GM23338 (cell line): ENCODE data around the gene FLNA. TPM values are rescaled to one million over a fixed set of nuclear protein-coding genes. Genes with fewer than 3 reads are reported as not detected.
A peak's percentile ranks its signal among the peaks of the same experiment; 100 is the strongest.
"Not testable (repeated sequence)": the region's sequence is repeated elsewhere in the genome, so short reads cannot be mapped to it uniquely, and the experiment has no call there.

ENCODE experiments used
- ATAC-seq: fragments of 200-7000 bp; cut with Tn5 transposase; 3 replicates; pipeline ENCODE4 v1.9.1; 2020
- DNase-seq: peaks from one replicate; pipeline ENCODE4 v3.0.0-alpha.2; 2015; ENCODE audit warnings: low spot score
- H2AFZ ChIP-seq: fragments of 200-600 bp; sonication (generic); 2 replicates; pipeline ENCODE4 v1.8.0; 2016; ENCODE audit warnings: antibody characterized with exemption, mild to moderate bottlenecking, moderate library complexity
- H3F3A ChIP-seq: fragments of 200-600 bp; sonication (generic); replicated peaks from 2 replicates; pipeline ENCODE4 v1.8.0; 2017; ENCODE audit warnings: antibody characterized with exemption, mixed run types, low read depth
- H3K27ac ChIP-seq: fragments of 200-600 bp; sonication (generic); 2 replicates; pipeline ENCODE4 v1.6.1; 2016; ENCODE audit warnings: low read depth
- H3K27me3 ChIP-seq: fragments of 200-600 bp; sonication (generic); 2 replicates; pipeline ENCODE4 v1.8.0; 2016; ENCODE audit warnings: mild to moderate bottlenecking, mixed run types, moderate library complexity; ENCODE audit not compliant: insufficient read depth
- H3K36me3 ChIP-seq: fragments of 200-600 bp; sonication (generic); 2 replicates; pipeline ENCODE4 v1.8.0; 2016; ENCODE audit warnings: mild to moderate bottlenecking; ENCODE audit not compliant: insufficient read depth
- H3K4me1 ChIP-seq: fragments of 200-600 bp; sonication (generic); 2 replicates; pipeline ENCODE4 v1.8.0; 2016; ENCODE audit warnings: mild to moderate bottlenecking, moderate library complexity; ENCODE audit not compliant: insufficient read depth
- H3K4me2 ChIP-seq: fragments of 200-600 bp; sonication (generic); 2 replicates; pipeline ENCODE4 v1.7.1; 2017; ENCODE audit warnings: mixed run types
- H3K4me3 ChIP-seq: fragments of 200-600 bp; sonication (generic); 2 replicates; pipeline ENCODE4 v1.6.1; 2016; ENCODE audit warnings: mixed run types
- H3K79me2 ChIP-seq: fragments of 200-600 bp; sonication (generic); replicated peaks from 2 replicates; pipeline ENCODE4 v1.8.0; 2017; ENCODE audit warnings: mild to moderate bottlenecking; ENCODE audit not compliant: insufficient read depth
- H3K9me2 ChIP-seq: fragments of 200-600 bp; sonication (generic); 2 replicates; pipeline ENCODE4 v1.8.0; 2017; ENCODE audit not compliant: insufficient read depth
- H4K20me1 ChIP-seq: fragments of 200-600 bp; sonication (generic); replicated peaks from 2 replicates; pipeline ENCODE4 v1.8.0; 2017; ENCODE audit warnings: mild to moderate bottlenecking; ENCODE audit not compliant: insufficient read depth
- H3K27ac Mint-ChIP-seq: 2 replicates; pipeline ENCODE4 v1.8.0; 2020; ENCODE audit warnings: inconsistent platforms, mild to moderate bottlenecking, moderate library complexity, mixed read lengths
- H3K27me3 Mint-ChIP-seq: 3 replicates; pipeline ENCODE4 v1.8.0; 2022; ENCODE audit warnings: low read depth, mild to moderate bottlenecking, moderate library complexity, mixed read lengths, inconsistent platforms; ENCODE audit not compliant: insufficient read depth, poor library complexity
- H3K36me3 Mint-ChIP-seq: 3 replicates; pipeline ENCODE4 v1.8.0; 2021; ENCODE audit warnings: low read depth, mild to moderate bottlenecking, inconsistent platforms, moderate library complexity, mixed read lengths
- H3K4me1 Mint-ChIP-seq: 3 replicates; pipeline ENCODE4 v1.8.0; 2020; ENCODE audit warnings: mild to moderate bottlenecking, inconsistent platforms, mixed read lengths
- H3K4me3 Mint-ChIP-seq: 3 replicates; pipeline ENCODE4 v1.8.0; 2021; ENCODE audit warnings: moderate library complexity, mild to moderate bottlenecking, inconsistent platforms, mixed read lengths
- H3K9me3 Mint-ChIP-seq: 3 replicates; pipeline ENCODE4 v1.8.0; 2020; ENCODE audit warnings: moderate library complexity, mild to moderate bottlenecking, inconsistent platforms, mixed read lengths
- polyA plus RNA-seq: library from polyadenylated mRNA; unstranded; fragments of >200 nt; fragmentation: Nextera tagmentation; extraction: Ambion mirVana; gene quantifications from 2 replicates; pipeline ENCODE4 v1.2.1, GENCODE V29; 2016
- total RNA-seq: library from RNA; depleted of rRNA; stranded (reverse); fragments of >200 nt; shearing (Covaris generic); gene quantifications from 2 replicates; pipeline ENCODE4 v1.2.3, GENCODE V29; 2014
- TF ChIP-seq, protein P1 (sequence below): IDR thresholded peaks from 2 replicates; pipeline ENCODE4 v1.6.1; 2016; ENCODE audit warnings: antibody characterized with exemption

FLNA gene
- total and polyA plus RNA-seq, 2 experiments from 2014 or later: 579 to 1,445 TPM

DNA sequence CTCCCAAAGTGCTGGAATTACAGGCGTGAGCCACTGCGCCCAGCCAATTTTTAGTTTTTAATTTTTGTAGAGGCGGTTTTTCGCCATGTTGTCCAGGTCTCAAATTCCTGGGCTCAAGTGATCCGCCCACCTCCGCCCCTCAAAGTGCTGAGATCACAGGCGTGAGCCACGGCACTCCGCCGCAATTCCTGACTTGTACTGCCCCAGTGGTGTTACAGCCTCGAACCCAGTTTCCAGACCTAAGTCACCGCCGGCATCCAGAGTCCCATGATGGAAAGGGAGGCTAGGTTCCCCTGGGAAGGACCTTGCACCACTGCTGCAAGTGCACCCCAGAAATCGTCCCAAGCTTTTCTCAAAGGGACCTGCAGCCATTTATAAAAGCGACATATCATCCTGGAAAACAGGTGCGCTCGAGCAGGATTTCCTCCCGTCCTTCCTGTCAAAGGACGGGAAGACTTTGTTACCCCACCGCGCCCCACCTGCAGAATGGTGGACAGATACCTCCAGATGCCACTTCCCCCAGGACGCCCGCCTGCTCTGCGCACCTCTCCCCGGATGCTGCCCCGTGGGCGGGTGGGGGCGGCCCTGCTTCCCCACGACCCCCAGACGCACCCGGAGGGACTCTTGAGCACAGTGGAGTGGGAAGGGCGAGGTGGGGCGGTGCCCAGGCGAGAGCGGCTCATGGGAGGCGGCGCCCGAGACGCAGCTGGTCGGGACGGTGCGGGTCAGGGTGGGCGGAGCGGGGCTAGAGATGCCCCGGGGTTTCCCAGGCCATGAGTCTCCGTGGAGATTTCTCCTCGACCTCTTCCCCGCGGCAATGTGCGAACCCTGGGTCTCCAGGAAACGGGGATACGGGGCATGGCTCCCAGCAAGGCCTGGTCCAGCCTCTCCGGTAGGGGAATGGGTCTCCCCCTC, 22.8 kb upstream of the FLNA start (continued):
- TF ChIP-seq, protein P1, sequence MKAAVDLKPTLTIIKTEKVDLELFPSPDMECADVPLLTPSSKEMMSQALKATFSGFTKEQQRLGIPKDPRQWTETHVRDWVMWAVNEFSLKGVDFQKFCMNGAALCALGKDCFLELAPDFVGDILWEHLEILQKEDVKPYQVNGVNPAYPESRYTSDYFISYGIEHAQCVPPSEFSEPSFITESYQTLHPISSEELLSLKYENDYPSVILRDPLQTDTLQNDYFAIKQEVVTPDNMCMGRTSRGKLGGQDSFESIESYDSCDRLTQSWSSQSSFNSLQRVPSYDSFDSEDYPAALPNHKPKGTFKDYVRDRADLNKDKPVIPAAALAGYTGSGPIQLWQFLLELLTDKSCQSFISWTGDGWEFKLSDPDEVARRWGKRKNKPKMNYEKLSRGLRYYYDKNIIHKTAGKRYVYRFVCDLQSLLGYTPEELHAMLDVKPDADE: no peak

GRCh38 chrX:154396363-154396762, 21.9 kb upstream of the FLNA start:
- not testable (repeated sequence) for H3K27me3 ChIP-seq, H3K27ac Mint-ChIP-seq, H3K9me3 Mint-ChIP-seq, H3K36me3 ChIP-seq, ATAC-seq, H3K4me2 ChIP-seq, H3K4me1 ChIP-seq, H4K20me1 ChIP-seq, H3K9me2 ChIP-seq, DNase-seq, H2AFZ ChIP-seq, H3K27ac ChIP-seq
- Mint-ChIP-seq H3K36me3 (peaks cover 34% of the 10 kb centered on the region), H3K27me3 (peaks cover 28% of the 10 kb centered on the region), H3K4me1 (peaks cover 13% of the 10 kb centered on the region; the same call in 2 of the 3 replicates), H3K4me3 (peak overlapping the region; percentile 100; the same call in 1 of the 3 replicates)
- H3K4me3 ChIP-seq: peak overlapping the region; percentile 85; the same call in 1 of the 2 replicates
- peaks cover 17% of the 10 kb centered on the region for H3K79me2 ChIP-seq
- H3F3A ChIP-seq: peaks cover 21% of the 10 kb centered on the region

DNA sequence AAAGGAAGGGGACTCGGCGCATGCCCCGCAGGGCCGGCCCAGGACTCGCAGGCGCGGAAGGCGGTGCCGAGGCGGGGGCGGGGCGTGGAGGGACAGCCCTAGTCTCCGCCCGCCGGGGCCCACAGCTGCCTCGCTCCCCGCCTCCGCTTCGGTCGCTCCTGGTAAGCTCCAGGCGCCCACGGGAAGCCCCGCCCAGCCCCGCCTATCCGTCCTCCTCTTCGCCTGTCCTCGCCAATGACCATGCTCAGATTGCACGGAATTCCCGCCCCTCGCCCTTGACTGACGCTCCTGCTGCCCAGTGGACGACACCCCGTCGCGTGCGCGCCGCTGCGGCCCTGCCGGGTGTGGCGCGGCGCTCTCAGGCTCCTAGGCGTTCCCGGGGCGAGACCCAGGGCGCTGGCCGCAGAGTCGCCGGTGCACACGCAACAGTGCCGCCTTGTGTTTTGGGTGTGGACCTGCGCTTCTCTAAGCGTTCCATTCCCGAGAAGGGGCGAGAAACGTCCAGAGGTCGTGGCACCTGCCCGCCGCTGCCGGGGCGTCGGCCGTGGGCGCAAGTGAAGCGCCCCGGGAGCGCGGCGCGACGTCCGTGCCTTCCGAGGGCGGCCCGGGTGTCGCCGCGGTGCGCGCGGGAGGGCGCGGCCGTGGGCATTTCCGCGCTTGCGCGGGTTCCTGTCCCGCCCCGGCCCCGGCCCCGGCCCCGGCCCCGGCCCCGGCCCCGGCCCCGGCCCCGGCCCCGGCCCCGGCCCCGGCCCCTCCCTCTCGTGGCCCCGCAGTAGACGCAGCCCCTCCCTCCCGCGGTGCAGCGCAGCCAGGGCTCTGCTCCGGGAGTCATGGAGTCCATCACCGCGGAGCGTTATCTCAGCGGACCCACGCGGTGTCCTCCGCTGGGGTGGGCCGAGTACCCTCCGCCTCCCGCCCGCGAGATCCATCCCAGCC, 15.6 kb upstream of the FLNA start:
- H3K79me2 ChIP-seq, H3K9me2 ChIP-seq, DNase-seq, H2AFZ ChIP-seq, H3K4me2 ChIP-seq, H3F3A ChIP-seq, H4K20me1 ChIP-seq, H3K4me3 ChIP-seq, H3K36me3 Mint-ChIP-seq, H3K36me3 ChIP-seq, H3K4me1 Mint-ChIP-seq, H3K27me3 ChIP-seq, H3K4me3 Mint-ChIP-seq, H3K27ac ChIP-seq, H3K9me3 Mint-ChIP-seq, H3K27me3 Mint-ChIP-seq, H3K4me1 ChIP-seq, H3K27ac Mint-ChIP-seq: not testable (repeated sequence)
- peak; percentile 70 for ATAC-seq

DNA sequence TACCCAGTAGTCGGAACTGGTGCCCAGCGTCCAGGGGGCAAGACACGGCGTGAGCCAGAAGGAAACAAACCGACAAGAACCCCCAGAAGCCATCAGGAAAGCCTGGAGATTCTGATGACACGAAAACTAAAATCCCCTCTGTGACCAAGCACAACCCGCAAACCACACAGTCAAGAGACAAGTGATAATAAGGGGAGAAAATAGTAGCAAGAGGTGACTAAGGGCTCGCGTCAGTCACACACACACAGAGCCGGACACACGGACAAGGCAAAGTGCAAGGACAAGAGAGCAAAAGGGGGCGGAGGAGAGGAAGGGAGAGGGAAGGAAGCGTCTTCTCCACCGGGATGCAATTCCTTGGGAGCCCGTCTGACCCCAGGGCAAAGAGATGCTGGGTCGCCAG, 14.2 kb upstream of the FLNA start:
- not testable (repeated sequence) for H3K9me3 Mint-ChIP-seq, H3K36me3 Mint-ChIP-seq, DNase-seq, H3K79me2 ChIP-seq, H3K4me1 ChIP-seq, H2AFZ ChIP-seq, H3K27me3 ChIP-seq, H4K20me1 ChIP-seq, H3K27ac ChIP-seq, H3K4me3 ChIP-seq, H3K4me3 Mint-ChIP-seq, H3K36me3 ChIP-seq, H3K4me1 Mint-ChIP-seq, H3K27ac Mint-ChIP-seq, H3K9me2 ChIP-seq, H3F3A ChIP-seq, H3K27me3 Mint-ChIP-seq, H3K4me2 ChIP-seq
- ATAC-seq: peak; percentile 1; the same call in 1 of the 3 replicates

- not testable (repeated sequence) for H3K9me3 Mint-ChIP-seq, H3F3A ChIP-seq, DNase-seq, H3K27me3 Mint-ChIP-seq, H3K27ac ChIP-seq, H2AFZ ChIP-seq, H3K27me3 ChIP-seq, H3K36me3 Mint-ChIP-seq, H3K4me1 ChIP-seq, H3K9me2 ChIP-seq, H3K36me3 ChIP-seq, H3K4me3 Mint-ChIP-seq, H4K20me1 ChIP-seq, H3K4me2 ChIP-seq, H3K4me3 ChIP-seq, H3K79me2 ChIP-seq, H3K4me1 Mint-ChIP-seq, H3K27ac Mint-ChIP-seq
- peak; percentile 20 for ATAC-seq
These were observed 13.7 kb upstream of the FLNA start for GRCh38 chrX:154388094-154388493.
